ENCODE measurements around the gene DSPP.

GRCh38 chr4:87579478-87579877, 28.9 kb upstream of the DSPP start:
- TF ChIP-seq CTCF (IDR thresholded peaks at IDR 0.05) = no peak
- TF ChIP-seq POLR2A (IDR thresholded peaks at IDR 0.05) = no peak

All from esophagus squamous epithelium (tissue), 4 donors.